ENCODE results near the gene MBOAT7. TPM values are rescaled to one million over a fixed set of nuclear protein-coding genes. Genes with fewer than 3 reads are reported as not detected.

The MBOAT7 gene
- total and polyA plus RNA-seq, 4 donors: 10.3 to 31.5 (median 15.0) TPM

DNA sequence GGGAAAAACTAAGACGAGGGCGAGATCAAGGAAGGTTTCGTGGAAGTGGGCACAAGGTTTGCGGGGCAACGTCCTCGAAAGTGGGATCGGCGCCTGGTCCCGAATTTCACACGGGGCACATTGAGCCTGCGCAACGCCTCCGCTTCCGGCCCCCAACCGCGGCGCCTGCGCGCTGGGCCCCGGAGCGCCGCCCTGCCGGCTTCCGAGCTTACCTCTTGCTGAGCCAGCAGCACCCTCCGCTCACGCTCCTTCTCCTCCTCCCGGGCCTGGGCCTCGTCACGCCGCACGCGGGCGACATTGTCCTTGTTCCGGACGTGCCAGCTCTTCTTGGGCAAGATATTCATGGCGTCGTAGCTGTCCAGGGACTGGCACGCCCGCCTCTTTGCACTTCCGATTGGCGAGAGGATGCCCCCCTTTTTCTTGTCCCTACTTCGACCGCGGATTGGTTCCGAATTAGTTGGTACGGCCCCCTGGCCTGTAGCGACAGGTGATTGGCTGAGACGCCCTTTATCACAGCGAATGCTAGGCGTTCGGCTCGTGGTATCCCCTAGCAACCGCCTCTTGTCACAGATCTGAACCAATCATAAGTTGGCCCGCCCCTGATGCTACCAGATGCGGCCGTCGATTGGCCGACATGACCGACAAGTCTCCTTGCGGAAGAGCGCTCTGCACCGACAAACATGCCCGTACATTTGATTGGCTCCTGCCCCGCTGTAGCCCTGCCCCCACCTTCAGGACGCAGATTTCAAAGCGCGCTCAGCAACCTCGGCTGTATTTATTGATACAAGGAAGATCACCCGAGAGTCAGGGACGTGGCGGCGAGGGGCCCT is 29.8 kb downstream of the MBOAT7 start, which contains the start of gene LENG1:
LENG1 (minus strand) TSS at position 370 of the 830 bp plus-strand sequence; CDS start at position 344, 26 bp downstream.
- under 1% methylated on average over 72 of the region's 72 CpGs for WGBS

More for the DNA sequence above, 29.8 kb downstream of the MBOAT7 start, which contains the start of gene LENG1:
- peak within 1 kb of the TSS; percentile 90 to 97 for H3K27ac ChIP-seq (ENCODE audit: low read depth in 1 of 2, low read length in 2 of 2)
- H3K36me3 ChIP-seq (ENCODE audit: control insufficient read depth in 4 of 4, insufficient read depth in 3 of 4, low read depth in 1 of 4, low read length in 3 of 4): peaks cover 18 to 31% (median 22%) of the 10 kb centered on the region in 4 donors
- peak within 1 kb of the TSS; percentile 68 to 97 (median 85) for H3K4me3 ChIP-seq (ENCODE audit: low read depth in 1 of 3, low read length in 3 of 3)
- no peaks in the 10 kb centered on the region for H3K27me3 ChIP-seq (ENCODE audit: control insufficient read depth in 4 of 4, insufficient read depth in 4 of 4, low read length in 3 of 4)
- H3K9me3 ChIP-seq (ENCODE audit: control insufficient read depth in 4 of 4, low read length in 3 of 4): no peaks in the 10 kb centered on the region
- DNase-seq (ENCODE audit: low spot score): peak; percentile 98
- TF ChIP-seq, protein P1, sequence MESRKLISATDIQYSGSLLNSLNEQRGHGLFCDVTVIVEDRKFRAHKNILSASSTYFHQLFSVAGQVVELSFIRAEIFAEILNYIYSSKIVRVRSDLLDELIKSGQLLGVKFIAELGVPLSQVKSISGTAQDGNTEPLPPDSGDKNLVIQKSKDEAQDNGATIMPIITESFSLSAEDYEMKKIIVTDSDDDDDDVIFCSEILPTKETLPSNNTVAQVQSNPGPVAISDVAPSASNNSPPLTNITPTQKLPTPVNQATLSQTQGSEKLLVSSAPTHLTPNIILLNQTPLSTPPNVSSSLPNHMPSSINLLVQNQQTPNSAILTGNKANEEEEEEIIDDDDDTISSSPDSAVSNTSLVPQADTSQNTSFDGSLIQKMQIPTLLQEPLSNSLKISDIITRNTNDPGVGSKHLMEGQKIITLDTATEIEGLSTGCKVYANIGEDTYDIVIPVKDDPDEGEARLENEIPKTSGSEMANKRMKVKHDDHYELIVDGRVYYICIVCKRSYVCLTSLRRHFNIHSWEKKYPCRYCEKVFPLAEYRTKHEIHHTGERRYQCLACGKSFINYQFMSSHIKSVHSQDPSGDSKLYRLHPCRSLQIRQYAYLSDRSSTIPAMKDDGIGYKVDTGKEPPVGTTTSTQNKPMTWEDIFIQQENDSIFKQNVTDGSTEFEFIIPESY (IDR thresholded peaks at IDR 0.05): no peak
- TF ChIP-seq HNF4A (conservative IDR thresholded peaks at IDR 0.05) (no peak), JUND (IDR thresholded peaks at IDR 0.05) (no peak), TAF1 (conservative IDR thresholded peaks at IDR 0.05) (no peak), SP1 (IDR thresholded peaks at IDR 0.05) (peak; percentile 97), EGR1 (IDR thresholded peaks at IDR 0.05; ENCODE audit: low read depth in 2 of 2) (peak in 1 of 2 donors; percentile 84), RAD21 (IDR thresholded peaks at IDR 0.05) (no peak), YY1 (IDR thresholded peaks at IDR 0.05) (peak; percentile 88), NR2F2 (IDR thresholded peaks at IDR 0.05) (peak; percentile 25), FOXA1 (IDR thresholded peaks at IDR 0.05) (no peak), RXRA (IDR thresholded peaks at IDR 0.05) (peak; percentile 12 to 32), HNF4G (IDR thresholded peaks at IDR 0.05) (no peak), GABPA (IDR thresholded peaks at IDR 0.05 in 1 of 2, conservative IDR thresholded peaks at IDR 0.05 in 1 of 2) (peak; percentile 55 to 90), FOXA2 (IDR thresholded peaks at IDR 0.05) (no peak)
- TF ChIP-seq, protein P2, sequence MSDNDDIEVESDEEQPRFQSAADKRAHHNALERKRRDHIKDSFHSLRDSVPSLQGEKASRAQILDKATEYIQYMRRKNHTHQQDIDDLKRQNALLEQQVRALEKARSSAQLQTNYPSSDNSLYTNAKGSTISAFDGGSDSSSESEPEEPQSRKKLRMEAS (IDR thresholded peaks at IDR 0.05): peak; percentile 42
- TF ChIP-seq, protein P3, sequence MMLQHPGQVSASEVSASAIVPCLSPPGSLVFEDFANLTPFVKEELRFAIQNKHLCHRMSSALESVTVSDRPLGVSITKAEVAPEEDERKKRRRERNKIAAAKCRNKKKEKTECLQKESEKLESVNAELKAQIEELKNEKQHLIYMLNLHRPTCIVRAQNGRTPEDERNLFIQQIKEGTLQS (IDR thresholded peaks at IDR 0.05): no peak
- TF ChIP-seq, protein P4, sequence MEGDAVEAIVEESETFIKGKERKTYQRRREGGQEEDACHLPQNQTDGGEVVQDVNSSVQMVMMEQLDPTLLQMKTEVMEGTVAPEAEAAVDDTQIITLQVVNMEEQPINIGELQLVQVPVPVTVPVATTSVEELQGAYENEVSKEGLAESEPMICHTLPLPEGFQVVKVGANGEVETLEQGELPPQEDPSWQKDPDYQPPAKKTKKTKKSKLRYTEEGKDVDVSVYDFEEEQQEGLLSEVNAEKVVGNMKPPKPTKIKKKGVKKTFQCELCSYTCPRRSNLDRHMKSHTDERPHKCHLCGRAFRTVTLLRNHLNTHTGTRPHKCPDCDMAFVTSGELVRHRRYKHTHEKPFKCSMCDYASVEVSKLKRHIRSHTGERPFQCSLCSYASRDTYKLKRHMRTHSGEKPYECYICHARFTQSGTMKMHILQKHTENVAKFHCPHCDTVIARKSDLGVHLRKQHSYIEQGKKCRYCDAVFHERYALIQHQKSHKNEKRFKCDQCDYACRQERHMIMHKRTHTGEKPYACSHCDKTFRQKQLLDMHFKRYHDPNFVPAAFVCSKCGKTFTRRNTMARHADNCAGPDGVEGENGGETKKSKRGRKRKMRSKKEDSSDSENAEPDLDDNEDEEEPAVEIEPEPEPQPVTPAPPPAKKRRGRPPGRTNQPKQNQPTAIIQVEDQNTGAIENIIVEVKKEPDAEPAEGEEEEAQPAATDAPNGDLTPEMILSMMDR (IDR thresholded peaks at IDR 0.05; ENCODE audit: low read depth, low read length, missing input control): no peak
- TF ChIP-seq, protein P5, sequence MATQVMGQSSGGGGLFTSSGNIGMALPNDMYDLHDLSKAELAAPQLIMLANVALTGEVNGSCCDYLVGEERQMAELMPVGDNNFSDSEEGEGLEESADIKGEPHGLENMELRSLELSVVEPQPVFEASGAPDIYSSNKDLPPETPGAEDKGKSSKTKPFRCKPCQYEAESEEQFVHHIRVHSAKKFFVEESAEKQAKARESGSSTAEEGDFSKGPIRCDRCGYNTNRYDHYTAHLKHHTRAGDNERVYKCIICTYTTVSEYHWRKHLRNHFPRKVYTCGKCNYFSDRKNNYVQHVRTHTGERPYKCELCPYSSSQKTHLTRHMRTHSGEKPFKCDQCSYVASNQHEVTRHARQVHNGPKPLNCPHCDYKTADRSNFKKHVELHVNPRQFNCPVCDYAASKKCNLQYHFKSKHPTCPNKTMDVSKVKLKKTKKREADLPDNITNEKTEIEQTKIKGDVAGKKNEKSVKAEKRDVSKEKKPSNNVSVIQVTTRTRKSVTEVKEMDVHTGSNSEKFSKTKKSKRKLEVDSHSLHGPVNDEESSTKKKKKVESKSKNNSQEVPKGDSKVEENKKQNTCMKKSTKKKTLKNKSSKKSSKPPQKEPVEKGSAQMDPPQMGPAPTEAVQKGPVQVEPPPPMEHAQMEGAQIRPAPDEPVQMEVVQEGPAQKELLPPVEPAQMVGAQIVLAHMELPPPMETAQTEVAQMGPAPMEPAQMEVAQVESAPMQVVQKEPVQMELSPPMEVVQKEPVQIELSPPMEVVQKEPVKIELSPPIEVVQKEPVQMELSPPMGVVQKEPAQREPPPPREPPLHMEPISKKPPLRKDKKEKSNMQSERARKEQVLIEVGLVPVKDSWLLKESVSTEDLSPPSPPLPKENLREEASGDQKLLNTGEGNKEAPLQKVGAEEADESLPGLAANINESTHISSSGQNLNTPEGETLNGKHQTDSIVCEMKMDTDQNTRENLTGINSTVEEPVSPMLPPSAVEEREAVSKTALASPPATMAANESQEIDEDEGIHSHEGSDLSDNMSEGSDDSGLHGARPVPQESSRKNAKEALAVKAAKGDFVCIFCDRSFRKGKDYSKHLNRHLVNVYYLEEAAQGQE (IDR thresholded peaks at IDR 0.05): peak; percentile 76
- peaks cover 10 to 37% (median 31%) of the 10 kb centered on the region in 4 donors for H3K4me1 ChIP-seq (ENCODE audit: control insufficient read depth in 4 of 4, insufficient read depth in 4 of 4, low read length in 3 of 4)
- peak within 1 kb of the TSS; percentile 71 to 84 for H3K9ac ChIP-seq (ENCODE audit: low read depth in 1 of 2, low read length in 2 of 2)
